IMR-90 (cell line): ENCODE data around the gene BLNK. TPM values are rescaled to one million over a fixed set of nuclear protein-coding genes. Genes with fewer than 3 reads are reported as not detected.

Experiments
- ATAC-seq: fragments of 200-7000 bp; cut with Tn5 transposase; 2 replicates; pipeline ENCODE4 v1.9.1; 2020; ENCODE audit warnings: low read depth, mild to moderate bottlenecking, moderate library complexity
- BruUV-seq: library from RNA; stranded (reverse); fragments of 400-500 nt; replicated peaks from 2 replicates; lab custom pipeline; 2021; lab: Mats Ljungman, UMichigan
- CTCF ChIA-PET: fragments of 300-600 bp; formaldehyde crosslinking; extraction: SDS; loops from one replicate; lab custom pipeline; 2021; ENCODE audit warnings: antibody characterized with exemption; lab: Yijun Ruan, JAX
- POLR2A ChIA-PET: fragments of 300-600 bp; sonication (Branson Sonifier 250); formaldehyde crosslinking; loops from one replicate; lab custom pipeline; 2022; ENCODE audit warnings: antibody characterized with exemption; ENCODE audit not compliant: unreplicated experiment; lab: Charles Lee
- DNase-seq: peaks from one replicate; pipeline ENCODE4 v3.0.0; 2013
- H2AFZ ChIP-seq: replicated peaks from 2 replicates; pipeline ENCODE3; 2013; ENCODE audit warnings: low read length, mild to moderate bottlenecking; ENCODE audit not compliant: poor library complexity
- H2AK5ac ChIP-seq: 2 replicates; pipeline ENCODE4 v1.6.1; 2013; ENCODE audit warnings: low read depth, low read length, inconsistent platforms
- H2AK9ac ChIP-seq: replicated peaks from 2 replicates; pipeline ENCODE3; 2013; ENCODE audit warnings: mild to moderate bottlenecking, low read depth, low read length, moderate library complexity; ENCODE audit not compliant: poor library complexity
- H2BK120ac ChIP-seq: 2 replicates; pipeline ENCODE4 v1.6.1; 2013; ENCODE audit warnings: low read depth, low read length, inconsistent platforms
- H2BK15ac ChIP-seq: 3 replicates; pipeline ENCODE4 v1.6.1; 2013; ENCODE audit warnings: low read depth, low read length, inconsistent platforms
- H2BK20ac ChIP-seq: 2 replicates; pipeline ENCODE4 v1.6.1; 2013; ENCODE audit warnings: low read depth, mild to moderate bottlenecking, inconsistent platforms, low read length, moderate library complexity
- H2BK5ac ChIP-seq: 2 replicates; pipeline ENCODE4 v1.6.1; 2013; ENCODE audit warnings: mild to moderate bottlenecking, low read depth, low read length, inconsistent platforms; ENCODE audit not compliant: poor library complexity, severe bottlenecking
- H3K14ac ChIP-seq: replicated peaks from 2 replicates; pipeline ENCODE4 v1.6.1; 2013; ENCODE audit warnings: low read depth, low read length, inconsistent platforms
- H3K18ac ChIP-seq: 2 replicates; pipeline ENCODE4 v1.6.1; 2013; ENCODE audit warnings: low read depth, low read length, control low read depth
- H3K23ac ChIP-seq: 2 replicates; pipeline ENCODE4 v1.6.1; 2013; ENCODE audit warnings: low read depth, low read length, inconsistent platforms
- H3K27ac ChIP-seq: 2 replicates; pipeline ENCODE4 v1.5.1; 2013; ENCODE audit warnings: mild to moderate bottlenecking, control low read depth, low read length; ENCODE audit not compliant: insufficient read depth
- H3K27me3 ChIP-seq: 2 replicates; pipeline ENCODE4 v1.6.1; 2013; ENCODE audit warnings: low read length; ENCODE audit not compliant: control insufficient read depth, insufficient read depth
- H3K36me3 ChIP-seq: 2 replicates; pipeline ENCODE4 v1.6.1; 2013; ENCODE audit warnings: low read length, mixed read lengths; ENCODE audit not compliant: control insufficient read depth, insufficient read depth
- H3K4ac ChIP-seq: 2 replicates; pipeline ENCODE4 v1.6.1; 2013; ENCODE audit warnings: low read depth, low read length, inconsistent platforms
- H3K4me1 ChIP-seq: 2 replicates; pipeline ENCODE4 v1.6.1; 2013; ENCODE audit warnings: low read length, mixed read lengths; ENCODE audit not compliant: control insufficient read depth, insufficient read depth
- H3K4me2 ChIP-seq: 2 replicates; pipeline ENCODE4 v1.6.1; 2013; ENCODE audit warnings: low read depth, mild to moderate bottlenecking, control low read depth, low read length, moderate library complexity
- H3K4me3 ChIP-seq: 2 replicates; pipeline ENCODE4 v1.5.1; 2013; ENCODE audit warnings: low read depth, mild to moderate bottlenecking, control low read depth, low read length, moderate library complexity; ENCODE audit not compliant: insufficient read depth
- H3K56ac ChIP-seq: 2 replicates; pipeline ENCODE4 v1.6.1; 2013; ENCODE audit warnings: low read length, inconsistent platforms; ENCODE audit not compliant: insufficient read depth; ENCODE audit errors: extremely low read depth
- H3K79me1 ChIP-seq, 2 experiments: 2 replicates each; pipeline ENCODE4 v1.6.1; 2013; ENCODE audit warnings: low read length in 2 of 2, inconsistent platforms in 1 of 2, low read depth in 1 of 2
- H3K9ac ChIP-seq: 2 replicates; pipeline ENCODE4 v1.6.1; 2013; ENCODE audit warnings: low read depth, low read length, control low read depth
- H3K9me1 ChIP-seq: 2 replicates; pipeline ENCODE4 v1.6.1; 2013; ENCODE audit warnings: low read length, inconsistent platforms; ENCODE audit not compliant: insufficient read depth
- H3K9me3 ChIP-seq: 2 replicates; pipeline ENCODE4 v1.6.1; 2013; ENCODE audit warnings: low read length; ENCODE audit not compliant: control insufficient read depth, insufficient read depth
- H4K20me1 ChIP-seq: 2 replicates; pipeline ENCODE4 v1.6.1; 2013; ENCODE audit warnings: low read length, inconsistent platforms; ENCODE audit not compliant: insufficient read depth
- H4K5ac ChIP-seq: 2 replicates; pipeline ENCODE4 v1.6.1; 2013; ENCODE audit warnings: mild to moderate bottlenecking, low read depth, low read length, control low read depth
- H4K8ac ChIP-seq, 2 experiments: 2 replicates each; pipeline ENCODE4 v1.6.1; 2013; ENCODE audit warnings: low read depth in 2 of 2, low read length in 2 of 2, control low read depth in 1 of 2, inconsistent platforms in 1 of 2
- H4K91ac ChIP-seq: 2 replicates; pipeline ENCODE4 v1.6.1; 2013; ENCODE audit warnings: low read depth, low read length, inconsistent platforms; ENCODE audit not compliant: insufficient read depth
- BHLHE40 ChIP-seq: fragments of 150-350 bp; IDR thresholded peaks from 2 replicates; pipeline ENCODE4 v1.6.1; 2016; ENCODE audit warnings: mild to moderate bottlenecking, low read depth, low read length
- CEBPB ChIP-seq: IDR thresholded peaks from 2 replicates; pipeline ENCODE4 v1.6.1; 2012; ENCODE audit warnings: low read depth, low read length, improper control_type of control experiment
- CHD1 ChIP-seq: IDR thresholded peaks from 2 replicates; pipeline ENCODE4 v1.6.1; 2012; ENCODE audit warnings: low read depth, low read length, improper control_type of control experiment
- CTCF ChIP-seq: conservative IDR thresholded peaks from 2 replicates; pipeline ENCODE4 v1.5.1; 2012; ENCODE audit warnings: mild to moderate bottlenecking, low read depth, low read length, improper control_type of control experiment
- ELK1 ChIP-seq: fragments of 150-350 bp; IDR thresholded peaks from 2 replicates; pipeline ENCODE4 v1.6.1; 2016; ENCODE audit warnings: low read depth, mild to moderate bottlenecking, low read length, moderate library complexity, borderline replicate concordance
- FOS ChIP-seq: fragments of 150-350 bp; IDR thresholded peaks from 2 replicates; pipeline ENCODE4 v1.6.1; 2016; ENCODE audit warnings: low read depth, low read length
- MAFK ChIP-seq: IDR thresholded peaks from 2 replicates; pipeline ENCODE4 v1.6.1; 2012; ENCODE audit warnings: low read depth, low read length, improper control_type of control experiment
- MAZ ChIP-seq: IDR thresholded peaks from 2 replicates; pipeline ENCODE4 v1.6.1; 2012; ENCODE audit warnings: low read depth, mild to moderate bottlenecking, low read length, improper control_type of control experiment, moderate library complexity, borderline replicate concordance
- MXI1 ChIP-seq: IDR thresholded peaks from 2 replicates; pipeline ENCODE4 v1.6.1; 2012; ENCODE audit warnings: low read depth, mild to moderate bottlenecking, low read length, moderate library complexity, borderline replicate concordance
- NFE2L2 ChIP-seq: fragments of 150-350 bp; IDR thresholded peaks from 2 replicates; pipeline ENCODE4 v1.6.1; 2016; ENCODE audit warnings: low read depth, mild to moderate bottlenecking, low read length
- POLR2A ChIP-seq: IDR thresholded peaks from 2 replicates; pipeline ENCODE4 v1.6.1; 2012; ENCODE audit warnings: mild to moderate bottlenecking, low read depth, low read length
- RAD21 ChIP-seq: IDR thresholded peaks from 2 replicates; pipeline ENCODE4 v1.6.1; 2012; ENCODE audit warnings: low read length, improper control_type of control experiment
- RCOR1 ChIP-seq: IDR thresholded peaks from 2 replicates; pipeline ENCODE4 v1.6.1; 2012; ENCODE audit warnings: mild to moderate bottlenecking, low read length, improper control_type of control experiment; ENCODE audit not compliant: insufficient replicate concordance
- RFX5 ChIP-seq: IDR thresholded peaks from 2 replicates; pipeline ENCODE4 v1.8.0; 2012; ENCODE audit warnings: low read depth, mild to moderate bottlenecking, low read length, moderate library complexity
- SMC3 ChIP-seq: fragments of 150-350 bp; IDR thresholded peaks from 2 replicates; pipeline ENCODE4 v1.6.1; 2016; ENCODE audit warnings: low read depth, mild to moderate bottlenecking, antibody characterized with exemption, low read length, moderate library complexity
- USF2 ChIP-seq: fragments of 150-350 bp; IDR thresholded peaks from 2 replicates; pipeline ENCODE4 v1.6.1; 2017; ENCODE audit warnings: mild to moderate bottlenecking, antibody characterized with exemption, low read length, low read depth
- WGBS, 2 experiments: methylation state at CpG; one replicate each; pipeline versions ENCODE4 v1.1.5 to v1.1.7; 2013; ENCODE audit warnings: missing lambda C conversion rate in 2 of 2; ENCODE audit not compliant: insufficient read length in 1 of 2; ENCODE audit errors: extremely low coverage in 2 of 2; 5-methylcytosine and 5-hydroxymethylcytosine counted together
- dilution Hi-C: fragments of 300-500 bp; cut with HindIII; formaldehyde crosslinking; loops from one replicate; pipeline ENCODE4 v1.14.3; 2018; ENCODE audit warnings: low sequenced_read_pairs; ENCODE audit not compliant: unreplicated experiment
- in situ Hi-C: fragments of 300-500 bp; cut with MboI; formaldehyde crosslinking; loops from 3 replicates; pipeline ENCODE4 v1.14.3; 2019; ENCODE audit warnings: low sequenced_read_pairs, inconsistent platforms, mixed read lengths
- intact Hi-C: fragments of 100-400 bp; cut with micrococcal nuclease; formaldehyde crosslinking; loops from 2 replicates; pipeline ENCODE4 v1.10.0; 2022
- polyA plus RNA-seq, 3 experiments: library from polyadenylated mRNA; depleted of rRNA; stranded (reverse); fragments of >200 nt; gene quantifications; 2 replicates each; pipeline ENCODE4 v1.2.3, GENCODE V29; 2012; ENCODE audit warnings: low replicate concordance in 1 of 3
- total RNA-seq: library from RNA; depleted of rRNA; stranded (reverse); fragments of >200 nt; gene quantifications from 2 replicates; pipeline ENCODE4 v1.2.3, GENCODE V29; 2012

BLNK gene
- total and polyA plus RNA-seq, 2 of the 4 experiments (the other 2 are of a cell fraction), result not detected

- Histone ChIP-seq H2AK5ac (no peak overlapping the region), H2BK120ac (no peak overlapping the region), H2BK15ac (no peak overlapping the region), H3K4me2 (no peak overlapping the region), H3K27me3 (no peaks in the 10 kb centered on the region), H3K4me3 (no peak overlapping the region), H2AFZ (no peak overlapping the region), H2BK20ac (no peak overlapping the region), H3K9ac (no peak overlapping the region), H3K27ac (no peak overlapping the region), H3K23ac (no peak overlapping the region), H3K18ac (no peak overlapping the region), H4K8ac (no peak overlapping the region), H4K20me1 (no peaks in the 10 kb centered on the region), H4K91ac (no peak overlapping the region), H2BK5ac (no peak overlapping the region), H3K9me3 (no peaks in the 10 kb centered on the region), H3K9me1 (no peaks in the 10 kb centered on the region), H3K79me1 (no peaks in the 10 kb centered on the region), H3K4ac (no peak overlapping the region), H3K36me3 (no peaks in the 10 kb centered on the region), H3K4me1 (no peaks in the 10 kb centered on the region), H2AK9ac (no peak overlapping the region), H3K14ac (no peak overlapping the region), H3K56ac (no peak overlapping the region), H4K5ac (no peak overlapping the region)
- in situ Hi-C loops (no loop called here), intact Hi-C loops (no loop called here), dilution Hi-C loops (no loop called here)
- ChIA-PET CTCF (no interaction called here), POLR2A (no interaction called here)
- TF ChIP-seq USF2, result no peak
- TF ChIP-seq RCOR1, result no peak
- no peak for TF ChIP-seq ELK1
- no peak for TF ChIP-seq MAFK
- no peak for TF ChIP-seq NFE2L2
- no peak for TF ChIP-seq CHD1
- no peak for TF ChIP-seq MXI1
- no peak for TF ChIP-seq POLR2A
- TF ChIP-seq SMC3, result no peak
- TF ChIP-seq RFX5, result no peak
- no peak for TF ChIP-seq CEBPB
- TF ChIP-seq CTCF, result no peak
- no peak for TF ChIP-seq BHLHE40
- TF ChIP-seq FOS, result no peak
- no peak for TF ChIP-seq MAZ
- no peak for TF ChIP-seq RAD21
- BruUV-seq, result no TSS peak
- ATAC-seq (no peak), DNase-seq (no peak)
- 94% methylated on average over 3 of the region's 7 CpGs; no CpG with 5 or more reads in 1 of the 2 experiments for WGBS, 2 experiments
Observed at GRCh38 chr10:96244354-96244753, 27.0 kb downstream of the BLNK start.
